ENCODE data around the gene ADGRD2.

ADGRD2 gene

DNA sequence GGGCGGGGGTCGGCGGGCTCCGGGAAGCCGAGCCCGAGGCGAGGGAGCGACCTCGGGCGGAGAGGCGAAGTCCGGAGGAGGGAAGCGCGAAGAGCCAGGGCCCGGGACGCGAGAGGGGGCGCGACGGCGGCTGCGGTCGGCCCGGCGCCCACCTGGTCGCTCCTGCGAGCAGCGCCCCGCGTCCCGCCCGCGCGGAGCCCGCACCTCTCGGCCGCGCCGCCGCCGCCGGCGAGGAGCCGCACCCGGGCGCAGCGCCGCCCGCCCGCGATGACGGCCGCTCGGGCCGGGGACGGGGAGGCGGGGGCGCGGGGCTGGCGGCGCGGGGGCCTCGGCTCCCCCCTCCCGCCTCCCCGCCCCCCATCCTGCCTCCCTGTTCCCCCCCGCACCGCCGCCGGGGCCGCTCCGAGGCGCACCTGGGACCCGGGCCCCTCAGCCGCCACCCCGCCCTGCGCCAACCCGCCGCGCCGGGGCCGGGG is 54.3 kb downstream of the ADGRD2 start:
- Histone ChIP-seq H3K4me3 (ENCODE audit: low read depth, low read length) (no peak overlapping the region), H3K27me3 (ENCODE audit: insufficient read depth, low read length) (peaks cover 61% of the 10 kb centered on the region), H2AFZ (ENCODE audit: low read length, unreplicated experiment) (no peak overlapping the region), H3K79me2 (ENCODE audit: control insufficient read depth, insufficient read depth, low read length, unreplicated experiment) (no peaks in the 10 kb centered on the region), H3K36me3 (ENCODE audit: insufficient read depth, low read length) (no peaks in the 10 kb centered on the region), H3K27ac (ENCODE audit: low read depth, low read length) (no peak overlapping the region), H3K4me1 (ENCODE audit: control insufficient read depth, insufficient read depth, low read length, unreplicated experiment) (no peaks in the 10 kb centered on the region)

DNA sequence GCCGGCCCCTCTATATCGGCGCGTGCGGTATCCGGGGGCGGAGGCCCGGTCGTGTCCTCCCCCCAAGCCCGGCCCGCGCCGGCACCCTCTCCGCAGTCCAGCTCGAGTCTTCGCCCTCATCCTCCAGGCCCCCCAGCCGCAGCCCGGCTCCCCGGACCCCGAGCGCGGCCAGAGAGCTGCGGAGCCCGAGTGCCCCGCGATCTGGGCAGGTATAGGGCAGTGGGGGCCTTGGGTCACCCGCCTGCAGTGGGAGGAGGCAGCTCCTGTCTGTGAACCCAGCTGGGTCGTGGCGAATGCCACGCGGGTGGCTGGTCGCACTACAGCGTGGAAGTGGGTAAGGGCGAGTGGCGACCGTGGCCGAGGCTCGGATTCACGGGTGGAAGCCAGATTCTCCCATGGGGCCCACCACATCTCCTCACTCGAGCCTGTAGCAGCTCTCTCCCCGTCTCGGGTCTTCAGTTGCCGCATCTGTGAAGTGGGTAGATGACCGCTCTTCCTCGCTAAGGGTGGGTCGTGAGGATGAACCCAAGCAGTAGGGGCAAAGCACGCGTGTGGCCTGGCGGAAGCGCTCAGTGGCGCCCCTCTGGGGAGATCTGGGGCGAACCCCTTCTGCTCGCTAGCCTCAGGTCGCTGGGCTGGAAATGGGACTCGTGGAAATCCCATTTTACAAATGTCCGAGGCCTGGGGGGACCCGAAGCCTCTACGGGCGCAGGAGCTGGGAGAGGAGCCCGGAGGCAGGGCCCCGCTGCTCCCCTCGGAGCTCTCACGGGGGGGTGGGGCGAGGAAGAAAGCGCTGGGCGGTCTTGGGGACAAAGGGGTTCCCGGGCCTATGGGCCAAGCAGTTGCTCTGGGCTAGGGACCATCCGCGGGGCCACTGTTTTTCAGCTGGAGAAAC is 55.0 kb downstream of the ADGRD2 start:
- Histone ChIP-seq H2AFZ (ENCODE audit: low read length, unreplicated experiment) (no peak overlapping the region), H3K36me3 (ENCODE audit: insufficient read depth, low read length) (no peaks in the 10 kb centered on the region), H3K27ac (ENCODE audit: low read depth, low read length) (no peak overlapping the region), H3K4me3 (ENCODE audit: low read depth, low read length) (no peak overlapping the region), H3K4me1 (ENCODE audit: control insufficient read depth, insufficient read depth, low read length, unreplicated experiment) (no peaks in the 10 kb centered on the region), H3K79me2 (ENCODE audit: control insufficient read depth, insufficient read depth, low read length, unreplicated experiment) (no peaks in the 10 kb centered on the region), H3K27me3 (ENCODE audit: insufficient read depth, low read length) (peaks cover 55% of the 10 kb centered on the region)

DNA sequence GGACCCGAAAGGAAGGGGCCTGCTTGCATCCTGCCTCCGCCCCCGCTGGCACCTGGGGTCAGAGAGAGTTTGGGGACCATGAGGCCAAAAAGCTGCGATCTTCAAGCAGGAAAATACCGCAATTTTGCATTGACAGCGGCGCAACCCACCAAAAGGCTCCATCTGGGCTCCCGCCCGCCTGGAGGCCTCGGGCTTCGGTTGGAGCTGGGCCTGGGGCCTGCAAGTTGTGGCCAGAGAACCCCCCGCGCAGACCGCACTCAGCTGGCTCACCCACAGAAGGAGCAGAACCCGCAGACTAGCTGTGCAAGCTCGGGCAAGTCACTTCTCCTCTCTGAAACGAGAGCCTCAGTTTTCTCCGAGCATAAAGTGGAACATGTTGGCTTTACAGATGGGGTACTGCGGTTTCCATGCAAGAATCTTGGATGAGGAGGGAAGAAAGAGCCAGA is 55.7 kb downstream of the ADGRD2 start:
- peaks cover under 1% of the 10 kb centered on the region for H3K4me1 ChIP-seq (ENCODE audit: control insufficient read depth, insufficient read depth, low read length, unreplicated experiment)
- H3K79me2 ChIP-seq (ENCODE audit: control insufficient read depth, insufficient read depth, low read length, unreplicated experiment) = no peaks in the 10 kb centered on the region
- H3K36me3 ChIP-seq (ENCODE audit: insufficient read depth, low read length) = no peaks in the 10 kb centered on the region
- H3K27me3 ChIP-seq (ENCODE audit: insufficient read depth, low read length) = peaks cover 52% of the 10 kb centered on the region
- no peak overlapping the region for H3K27ac ChIP-seq (ENCODE audit: low read depth, low read length)
- no peak overlapping the region for H3K4me3 ChIP-seq (ENCODE audit: low read depth, low read length)
- H2AFZ ChIP-seq (ENCODE audit: low read length, unreplicated experiment) = no peak overlapping the region

- H3K27ac ChIP-seq (ENCODE audit: low read depth, low read length) = no peak overlapping the region
- peaks cover 4% of the 10 kb centered on the region for H3K4me1 ChIP-seq (ENCODE audit: control insufficient read depth, insufficient read depth, low read length, unreplicated experiment)
- H2AFZ ChIP-seq (ENCODE audit: low read length, unreplicated experiment) = no peak overlapping the region
- no peaks in the 10 kb centered on the region for H3K79me2 ChIP-seq (ENCODE audit: control insufficient read depth, insufficient read depth, low read length, unreplicated experiment)
- no peaks in the 10 kb centered on the region for H3K36me3 ChIP-seq (ENCODE audit: insufficient read depth, low read length)
- no peak overlapping the region for H3K4me3 ChIP-seq (ENCODE audit: low read depth, low read length)
- peaks cover 46% of the 10 kb centered on the region for H3K27me3 ChIP-seq (ENCODE audit: insufficient read depth, low read length)
These were observed 56.2 kb downstream of the ADGRD2 start for GRCh38 chr9:124506433-124506832.

DNA sequence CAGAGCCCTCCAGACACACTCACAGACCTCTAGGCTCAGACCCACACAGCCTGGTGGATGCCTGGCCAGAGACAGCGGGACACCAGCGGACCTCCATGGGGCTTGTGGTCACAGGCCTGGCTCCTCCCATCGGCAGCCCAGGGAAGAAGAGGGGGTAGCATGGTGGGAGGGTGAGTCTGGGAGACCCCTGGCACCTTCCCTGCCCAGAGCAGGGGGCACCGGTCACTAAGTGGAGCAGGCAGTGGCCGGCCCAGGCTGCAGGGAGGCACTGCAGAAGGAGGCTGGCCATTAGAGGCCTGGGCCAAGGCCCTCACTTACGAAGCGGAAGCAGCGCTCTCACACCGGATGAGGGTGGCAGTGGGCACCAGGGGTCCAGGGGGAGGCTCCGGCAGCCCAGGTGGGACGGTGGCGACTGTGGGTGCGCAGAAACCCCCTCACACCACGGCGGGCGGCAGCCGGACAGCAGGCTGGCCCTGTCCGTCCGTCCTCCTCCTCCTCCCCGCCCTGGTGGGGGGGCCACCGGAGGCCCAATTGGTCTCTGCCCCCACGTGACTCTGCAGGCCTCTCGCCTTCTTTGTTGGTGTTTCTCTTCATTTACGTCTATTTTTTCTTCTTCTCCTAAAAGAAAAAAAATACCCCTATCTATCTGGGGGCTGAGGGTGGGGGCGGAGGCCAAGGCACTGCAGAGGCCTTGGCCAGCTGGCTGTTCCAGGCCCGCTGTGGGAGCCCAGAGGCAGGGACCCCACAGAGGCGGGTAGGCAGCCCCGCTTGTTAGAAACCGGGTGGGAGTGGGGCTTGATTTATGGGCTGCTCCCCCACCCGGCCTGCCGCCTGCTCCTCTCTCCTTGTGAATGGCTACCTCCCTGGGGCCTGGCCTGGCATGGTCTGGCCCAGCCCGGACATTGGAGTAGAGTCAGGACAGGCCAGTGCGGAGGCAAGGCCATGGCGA is 57.0 kb downstream of the ADGRD2 start, which contains the start of gene NR5A1:
TSS of gene NR5A1 (minus strand) at position 469 of the 949 bp plus-strand sequence. CDS start 4,004 bp downstream, outside the sequence.
- Histone ChIP-seq H3K4me3 (ENCODE audit: low read depth, low read length) (no peak within 1 kb of the TSS), H2AFZ (ENCODE audit: low read length, unreplicated experiment) (no peak within 1 kb of the TSS)

DNA sequence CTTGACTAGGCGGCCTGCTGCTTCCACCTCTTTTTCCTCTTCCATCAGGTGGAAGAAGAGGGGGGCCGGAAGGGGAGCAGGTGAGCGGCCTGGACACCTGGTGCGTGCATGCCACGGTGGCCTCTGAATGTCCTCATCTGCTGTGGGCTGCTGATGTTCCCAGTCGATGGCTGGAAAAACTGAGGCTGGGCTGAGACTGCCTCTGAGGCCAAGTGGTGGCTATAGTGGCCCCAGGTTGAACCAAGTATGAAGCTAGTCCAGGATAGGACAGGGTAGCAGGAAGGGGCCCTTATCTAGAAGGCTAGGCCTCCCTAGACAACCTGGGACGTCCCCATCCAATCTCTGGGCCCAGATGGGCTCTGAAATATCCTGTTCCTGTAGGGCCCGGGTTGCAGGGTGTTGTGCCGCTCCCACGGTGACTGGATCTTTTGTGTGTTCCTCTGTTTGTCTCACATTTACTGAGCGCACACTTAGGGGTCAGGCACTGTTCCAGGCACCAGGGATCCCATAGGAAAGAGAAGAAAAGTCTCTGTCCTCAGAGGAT is 57.7 kb downstream of the ADGRD2 start:
- no peak overlapping the region for H3K4me3 ChIP-seq (ENCODE audit: low read depth, low read length)
- H2AFZ ChIP-seq (ENCODE audit: low read length, unreplicated experiment) = no peak overlapping the region
- H3K27ac ChIP-seq (ENCODE audit: low read depth, low read length) = no peak overlapping the region
- H3K79me2 ChIP-seq (ENCODE audit: control insufficient read depth, insufficient read depth, low read length, unreplicated experiment) = no peaks in the 10 kb centered on the region
- H3K36me3 ChIP-seq (ENCODE audit: insufficient read depth, low read length) = no peaks in the 10 kb centered on the region
- peaks cover 31% of the 10 kb centered on the region for H3K27me3 ChIP-seq (ENCODE audit: insufficient read depth, low read length)
- H3K4me1 ChIP-seq (ENCODE audit: control insufficient read depth, insufficient read depth, low read length, unreplicated experiment) = peaks cover 4% of the 10 kb centered on the region

More for the DNA sequence above, 57.0 kb downstream of the ADGRD2 start, which contains the start of gene NR5A1:
- H3K36me3 ChIP-seq (ENCODE audit: insufficient read depth, low read length) = no peaks in the 10 kb centered on the region
- no peak within 1 kb of the TSS for H3K27ac ChIP-seq (ENCODE audit: low read depth, low read length)
- H3K27me3 ChIP-seq (ENCODE audit: insufficient read depth, low read length) = peaks cover 39% of the 10 kb centered on the region
- peaks cover 4% of the 10 kb centered on the region for H3K4me1 ChIP-seq (ENCODE audit: control insufficient read depth, insufficient read depth, low read length, unreplicated experiment)
- H3K79me2 ChIP-seq (ENCODE audit: control insufficient read depth, insufficient read depth, low read length, unreplicated experiment) = no peaks in the 10 kb centered on the region

DNA sequence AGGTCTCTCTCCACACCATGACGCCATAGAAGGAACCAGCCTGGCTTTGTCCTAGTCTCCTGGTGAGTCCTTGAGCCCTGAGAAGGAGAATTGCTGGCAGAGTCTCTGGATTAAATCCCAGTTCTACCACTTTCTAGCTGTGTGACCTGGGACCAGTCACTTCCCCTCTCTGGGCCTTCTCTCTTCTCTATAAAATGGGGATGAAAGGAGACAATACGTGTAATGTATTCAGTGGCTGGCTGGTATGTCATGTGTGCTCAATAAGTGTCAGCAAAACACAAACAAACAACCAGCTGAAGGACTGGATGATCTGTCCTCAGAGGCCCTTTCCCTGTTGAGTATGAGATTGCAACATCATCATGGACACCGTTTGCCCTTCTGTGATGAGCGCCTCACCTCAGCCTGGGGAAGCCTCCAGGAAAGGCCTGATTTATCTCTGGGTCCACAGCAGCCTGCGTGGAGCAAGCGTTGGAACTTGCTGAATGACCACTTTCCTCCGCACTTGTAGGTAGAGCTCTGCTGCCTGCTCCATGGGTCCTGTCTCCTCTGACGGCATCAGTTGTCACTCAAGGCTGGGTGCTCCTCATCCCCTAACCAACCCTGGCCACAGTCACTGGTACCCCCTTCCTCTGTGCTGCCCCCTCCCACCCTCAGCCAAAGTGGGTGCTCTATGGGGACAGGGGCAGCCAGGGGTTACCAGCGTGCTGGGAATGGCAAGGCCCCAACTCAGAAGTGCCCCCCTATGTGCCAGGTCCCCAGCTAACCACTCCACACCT is 60.6 kb downstream of the ADGRD2 start:
- no peaks in the 10 kb centered on the region for H3K36me3 ChIP-seq (ENCODE audit: insufficient read depth, low read length)
- H3K27me3 ChIP-seq (ENCODE audit: insufficient read depth, low read length) = peaks cover 8% of the 10 kb centered on the region
- no peak overlapping the region for H3K27ac ChIP-seq (ENCODE audit: low read depth, low read length)
- H2AFZ ChIP-seq (ENCODE audit: low read length, unreplicated experiment) = no peak overlapping the region
- H3K4me3 ChIP-seq (ENCODE audit: low read depth, low read length) = no peak overlapping the region
- H3K79me2 ChIP-seq (ENCODE audit: control insufficient read depth, insufficient read depth, low read length, unreplicated experiment) = no peaks in the 10 kb centered on the region
- peaks cover 4% of the 10 kb centered on the region for H3K4me1 ChIP-seq (ENCODE audit: control insufficient read depth, insufficient read depth, low read length, unreplicated experiment)

DNA sequence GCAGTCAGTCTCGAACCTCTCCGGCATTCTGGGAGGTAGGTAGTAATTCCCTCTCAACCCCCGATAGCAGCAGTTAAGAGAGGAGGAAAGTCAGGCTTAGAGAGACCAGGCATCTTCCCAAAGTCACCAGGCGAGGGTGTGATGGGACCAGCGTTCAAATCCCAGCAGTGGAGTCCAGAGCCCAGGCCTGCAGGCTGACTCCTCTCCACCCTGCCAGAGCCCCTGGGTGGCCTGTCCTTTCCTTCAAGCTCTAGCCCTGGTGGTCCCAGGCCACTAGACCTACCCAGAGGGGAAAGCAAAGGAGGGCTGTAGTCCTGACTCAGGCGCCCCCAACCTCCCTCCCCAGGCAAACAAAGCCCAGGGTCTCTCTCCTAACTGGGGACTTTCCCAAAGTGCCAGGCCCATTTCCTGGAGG is 61.2 kb downstream of the ADGRD2 start:
- Histone ChIP-seq H3K36me3 (ENCODE audit: insufficient read depth, low read length) (no peaks in the 10 kb centered on the region), H3K27ac (ENCODE audit: low read depth, low read length) (no peak overlapping the region), H2AFZ (ENCODE audit: low read length, unreplicated experiment) (no peak overlapping the region), H3K27me3 (ENCODE audit: insufficient read depth, low read length) (peaks cover 7% of the 10 kb centered on the region), H3K79me2 (ENCODE audit: control insufficient read depth, insufficient read depth, low read length, unreplicated experiment) (no peaks in the 10 kb centered on the region), H3K4me1 (ENCODE audit: control insufficient read depth, insufficient read depth, low read length, unreplicated experiment) (peaks cover 4% of the 10 kb centered on the region), H3K4me3 (ENCODE audit: low read depth, low read length) (no peak overlapping the region)

- Histone ChIP-seq H3K36me3 (ENCODE audit: insufficient read depth, low read length) (no peaks in the 10 kb centered on the region), H3K27ac (ENCODE audit: low read depth, low read length) (no peak overlapping the region), H3K4me1 (ENCODE audit: control insufficient read depth, insufficient read depth, low read length, unreplicated experiment) (peaks cover 4% of the 10 kb centered on the region), H2AFZ (ENCODE audit: low read length, unreplicated experiment) (no peak overlapping the region), H3K4me3 (ENCODE audit: low read depth, low read length) (no peak overlapping the region), H3K79me2 (ENCODE audit: control insufficient read depth, insufficient read depth, low read length, unreplicated experiment) (no peaks in the 10 kb centered on the region), H3K27me3 (ENCODE audit: insufficient read depth, low read length) (peaks cover 14% of the 10 kb centered on the region)
These were observed 61.9 kb downstream of the ADGRD2 start for GRCh38 chr9:124511891-124512805.

Measured in ACC112 (cell line).